SH-SY5Y (cell line): ENCODE results near the gene LAMA3.

Experiments
- GATA2 ChIP-seq: IDR thresholded peaks from 2 replicates; pipeline ENCODE4 v1.6.1; 2011; ENCODE audit warnings: mild to moderate bottlenecking, low read depth, low read length
- GATA3 ChIP-seq: IDR thresholded peaks from 2 replicates; pipeline ENCODE4 v1.6.1; 2011; ENCODE audit warnings: low read depth, mild to moderate bottlenecking, low read length, moderate library complexity

- no peak for TF ChIP-seq GATA2
- no peak for TF ChIP-seq GATA3
Observed at GRCh38 chr18:23844991-23845680, 155.9 kb downstream of the LAMA3 start.
